Natural killer cell treated with Interleukin-12 subunit alpha and Interleukin-12 subunit beta and Interleukin-15 and Interleukin-18, amount 100 ng/mL, for 72 hours (primary cell): ENCODE data around the gene ZNF22. TPM values are rescaled to one million over a fixed set of nuclear protein-coding genes. Genes with fewer than 3 reads are reported as not detected.

Experiments
- ATAC-seq, 2 donors: fragments of 150-1000 bp; cut with Tn5 transposase in 1 of 2; sonication (Bioruptor Pico), chemical (Tn5 transposase) in 1 of 2; 2 replicates each; pipeline ENCODE4 v1.10.0; 2021
- DNase-seq: peaks from one replicate; pipeline ENCODE4 v3.0.0; 2022; ENCODE audit warnings: low spot score
- H3K27ac Mint-ChIP-seq, 2 donors: 1 replicate in 1 of 2; 2 replicates in 1 of 2; pipeline ENCODE4 v1.8.0; 2022; ENCODE audit warnings: mixed read lengths in 2 of 2, mild to moderate bottlenecking in 1 of 2, moderate library complexity in 1 of 2
- H3K27me3 Mint-ChIP-seq, 2 donors: 1 replicate in 1 of 2; 2 replicates in 1 of 2; pipeline ENCODE4 v1.8.0; 2022; ENCODE audit warnings: mixed read lengths in 2 of 2
- H3K36me3 Mint-ChIP-seq: one replicate; pipeline ENCODE4 v1.8.0; 2022; ENCODE audit warnings: mixed read lengths
- H3K4me1 Mint-ChIP-seq, 2 donors: 1 replicate in 1 of 2; 2 replicates in 1 of 2; pipeline ENCODE4 v1.8.0; 2022; ENCODE audit warnings: low read depth in 2 of 2, mixed read lengths in 2 of 2, mild to moderate bottlenecking in 1 of 2
- H3K4me3 Mint-ChIP-seq: one replicate; pipeline ENCODE4 v1.8.0; 2022; ENCODE audit warnings: mixed read lengths
- H3K9me3 Mint-ChIP-seq: 2 replicates; pipeline ENCODE4 v1.8.0; 2022; ENCODE audit warnings: mixed read lengths
- total RNA-seq, 2 donors: library from RNA; stranded (reverse); gene quantifications; one replicate each; pipeline ENCODE4 v1.2.3, GENCODE V29; 2022

The ZNF22 gene
- total RNA-seq, 2 donors from 2014 or later: 22.7 to 29.0 TPM

DNA sequence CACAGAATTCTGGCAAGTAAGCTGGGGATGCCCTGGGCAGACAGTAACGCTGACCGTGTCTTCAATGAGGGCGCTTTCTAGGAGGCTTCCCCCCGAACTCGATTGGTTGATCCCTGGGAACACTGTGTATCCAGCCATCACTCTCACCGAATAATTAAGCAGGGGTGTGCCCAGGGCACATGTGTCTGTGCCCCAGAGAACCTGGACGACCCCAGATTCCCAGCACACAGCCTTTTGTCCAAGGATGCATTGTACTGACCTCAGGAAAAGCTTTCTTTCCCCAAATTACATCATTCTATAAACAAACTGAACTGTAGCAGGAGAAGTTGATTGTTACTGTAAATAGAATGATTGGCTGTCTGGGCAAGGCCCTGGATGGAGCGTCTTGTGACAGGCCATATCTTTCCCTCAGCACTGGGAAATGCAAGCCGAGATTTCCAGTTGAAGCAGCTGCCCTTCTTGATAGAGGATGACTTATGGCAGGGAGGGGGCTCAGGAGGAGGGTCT is 15.5 kb upstream of the ZNF22 start:
- no peak for DNase-seq
- ATAC-seq: no peak
- H3K27ac Mint-ChIP-seq: no peak overlapping the region
- no peaks in the 10 kb centered on the region for H3K36me3 Mint-ChIP-seq
- H3K4me1 Mint-ChIP-seq: peaks cover 0 to 8% of the 10 kb centered on the region in 2 donors
- no peak overlapping the region for H3K4me3 Mint-ChIP-seq
- no peaks in the 10 kb centered on the region for H3K27me3 Mint-ChIP-seq
- no peaks in the 10 kb centered on the region for H3K9me3 Mint-ChIP-seq

DNA sequence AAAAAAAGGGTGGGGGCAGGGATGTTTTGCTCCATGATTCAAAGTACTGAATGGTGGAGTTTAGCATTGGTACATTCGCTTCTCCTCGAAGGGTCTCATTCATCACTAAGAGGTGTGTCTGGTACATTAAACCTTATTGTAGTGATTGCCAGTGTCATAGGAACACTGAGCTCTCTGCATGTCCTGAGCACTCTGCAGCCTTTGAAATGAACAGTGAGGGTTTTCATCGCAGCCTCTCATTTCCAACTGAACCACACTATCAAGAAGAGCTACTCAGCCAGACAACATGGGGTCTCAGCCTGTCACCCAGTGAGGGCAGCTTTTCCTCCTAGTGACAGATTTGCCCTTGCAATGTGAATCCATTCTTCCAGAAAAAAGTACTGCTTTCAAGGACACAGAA is 14.5 kb upstream of the ZNF22 start:
- H3K36me3 Mint-ChIP-seq: no peaks in the 10 kb centered on the region
- H3K9me3 Mint-ChIP-seq: no peaks in the 10 kb centered on the region
- H3K4me1 Mint-ChIP-seq: peaks cover 0 to 5% of the 10 kb centered on the region in 2 donors
- no peak for DNase-seq
- no peak overlapping the region for H3K27ac Mint-ChIP-seq
- H3K4me3 Mint-ChIP-seq: no peak overlapping the region
- no peak for ATAC-seq
- H3K27me3 Mint-ChIP-seq: no peaks in the 10 kb centered on the region

DNA sequence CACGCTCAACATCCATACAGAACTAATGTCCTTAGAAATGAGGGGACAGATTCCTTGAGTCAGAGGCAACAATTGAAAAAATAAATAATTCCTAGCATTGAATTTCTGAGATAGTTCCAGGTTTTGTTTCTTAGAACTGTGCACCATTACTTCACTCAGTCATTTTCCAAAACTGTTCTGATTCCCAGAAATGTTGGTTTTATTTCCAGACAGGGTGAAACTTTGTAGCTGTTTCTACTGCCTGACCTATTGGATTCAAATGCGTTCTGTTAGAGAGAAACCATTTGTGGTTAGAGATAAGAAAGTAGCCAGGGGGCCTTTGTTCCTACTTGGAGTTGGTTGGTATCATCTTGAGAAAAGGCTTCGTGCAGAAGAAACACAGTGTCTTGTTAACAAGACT is 14.1 kb upstream of the ZNF22 start:
- Mint-ChIP-seq H3K36me3 (no peaks in the 10 kb centered on the region), H3K9me3 (no peaks in the 10 kb centered on the region)

DNA sequence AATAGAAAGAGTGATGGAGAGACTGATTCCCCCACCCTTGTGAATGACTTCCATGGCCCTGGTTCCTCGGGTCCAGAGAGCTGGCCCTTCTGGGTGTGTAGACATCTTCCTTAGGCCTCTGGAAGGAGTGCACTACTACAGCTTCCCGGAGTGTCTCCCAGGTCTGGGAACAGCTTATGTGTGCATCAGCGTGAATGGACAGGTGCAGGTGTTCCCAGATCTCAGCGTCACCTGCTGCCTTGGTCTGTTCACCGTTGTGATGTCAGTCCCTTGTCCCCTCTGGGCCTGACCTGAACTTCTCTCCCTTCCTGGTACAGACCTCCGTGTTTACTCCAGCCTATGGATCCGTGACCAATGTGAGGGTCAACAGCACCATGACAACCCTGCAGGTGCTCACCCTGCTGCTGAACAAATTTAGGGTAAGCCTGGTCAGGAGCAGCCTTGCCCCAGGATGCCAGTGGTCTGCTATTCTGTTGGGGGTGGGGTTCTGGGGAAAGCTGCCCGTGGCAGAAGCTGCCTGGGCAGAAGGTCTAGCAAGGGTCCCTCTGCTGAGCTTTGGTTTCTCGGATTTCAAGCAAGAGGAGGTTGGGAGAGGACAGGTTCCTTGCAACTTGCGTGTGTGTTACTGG is 11.7 kb upstream of the ZNF22 start:
- H3K4me3 Mint-ChIP-seq: no peak overlapping the region
- DNase-seq (no peak), ATAC-seq (no peak)
- no peaks in the 10 kb centered on the region for H3K27me3 Mint-ChIP-seq
- no peaks in the 10 kb centered on the region for H3K36me3 Mint-ChIP-seq
- H3K27ac Mint-ChIP-seq: no peak overlapping the region
- H3K4me1 Mint-ChIP-seq: peaks cover 0 to 2% of the 10 kb centered on the region in 2 donors
- no peaks in the 10 kb centered on the region for H3K9me3 Mint-ChIP-seq

More for the DNA sequence above, 14.1 kb upstream of the ZNF22 start:
- Mint-ChIP-seq H3K4me3 (no peak overlapping the region), H3K27ac (no peak overlapping the region), H3K27me3 (no peaks in the 10 kb centered on the region), H3K4me1 (peaks cover 0 to 2% of the 10 kb centered on the region in 2 donors)
- no peak for DNase-seq
- no peak for ATAC-seq

DNA sequence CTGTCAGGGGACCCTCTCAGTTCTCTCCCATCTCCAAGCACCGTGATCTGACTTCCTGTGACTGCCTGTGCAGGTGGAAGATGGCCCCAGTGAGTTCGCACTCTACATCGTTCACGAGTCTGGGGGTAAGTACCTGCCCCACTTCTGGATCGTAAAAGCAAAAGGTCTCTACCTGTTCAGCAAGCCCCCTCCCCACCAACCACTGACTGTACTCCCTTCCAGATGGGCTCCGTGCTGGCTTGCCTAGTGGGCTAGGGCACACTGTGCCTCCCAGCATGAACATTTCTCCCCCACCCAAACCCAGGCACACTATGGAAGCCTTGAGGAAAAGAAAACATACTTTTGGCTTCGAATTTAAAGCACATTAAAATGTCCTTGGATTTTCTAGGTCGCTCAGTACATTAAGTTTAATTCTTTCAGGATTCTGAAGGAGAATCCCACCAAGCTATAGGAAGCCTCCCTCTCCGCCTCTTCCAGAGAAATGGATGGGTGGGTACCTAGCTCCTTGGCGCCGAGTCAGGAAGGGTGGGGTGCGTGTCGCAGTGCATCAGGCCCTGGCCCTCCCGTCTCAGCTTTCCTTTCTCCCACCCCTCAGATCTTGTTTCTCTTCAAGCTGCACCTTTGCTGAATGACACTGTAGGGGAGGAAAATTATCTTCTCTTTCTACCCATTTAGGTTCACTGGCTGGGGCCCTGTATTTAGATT is 11.0 kb upstream of the ZNF22 start:
- Mint-ChIP-seq H3K27me3 (no peaks in the 10 kb centered on the region), H3K36me3 (no peaks in the 10 kb centered on the region), H3K4me1 (peaks cover 0 to 5% of the 10 kb centered on the region in 2 donors), H3K9me3 (no peaks in the 10 kb centered on the region), H3K4me3 (no peak overlapping the region), H3K27ac (peak overlapping the region in 1 of 2 donors; percentile 34)
- no peak for ATAC-seq
- DNase-seq: no peak

DNA sequence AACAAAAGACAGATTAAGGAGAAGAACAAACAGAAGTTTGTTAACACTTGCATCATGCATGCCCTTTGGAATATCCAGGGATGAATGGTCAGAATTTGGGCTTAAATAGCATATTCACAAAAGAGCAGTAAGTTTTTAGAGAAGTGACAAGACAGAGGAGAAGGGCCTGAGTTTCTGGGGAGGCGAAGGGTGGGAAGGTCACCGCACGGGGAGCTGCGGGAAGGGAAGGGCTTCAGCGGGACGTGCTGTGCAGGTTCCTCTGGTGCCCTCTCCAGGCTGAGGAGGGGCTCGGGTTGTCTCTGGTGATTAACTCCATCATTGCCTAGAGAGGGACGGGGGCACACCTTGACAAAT is 10.4 kb upstream of the ZNF22 start:
- Mint-ChIP-seq H3K27ac (peak overlapping the region in 1 of 2 donors; percentile 34), H3K4me1 (peaks cover 5 to 11% of the 10 kb centered on the region in 2 donors), H3K36me3 (no peaks in the 10 kb centered on the region), H3K4me3 (no peak overlapping the region), H3K9me3 (no peaks in the 10 kb centered on the region), H3K27me3 (no peaks in the 10 kb centered on the region)
- ATAC-seq (no peak), DNase-seq (no peak)

DNA sequence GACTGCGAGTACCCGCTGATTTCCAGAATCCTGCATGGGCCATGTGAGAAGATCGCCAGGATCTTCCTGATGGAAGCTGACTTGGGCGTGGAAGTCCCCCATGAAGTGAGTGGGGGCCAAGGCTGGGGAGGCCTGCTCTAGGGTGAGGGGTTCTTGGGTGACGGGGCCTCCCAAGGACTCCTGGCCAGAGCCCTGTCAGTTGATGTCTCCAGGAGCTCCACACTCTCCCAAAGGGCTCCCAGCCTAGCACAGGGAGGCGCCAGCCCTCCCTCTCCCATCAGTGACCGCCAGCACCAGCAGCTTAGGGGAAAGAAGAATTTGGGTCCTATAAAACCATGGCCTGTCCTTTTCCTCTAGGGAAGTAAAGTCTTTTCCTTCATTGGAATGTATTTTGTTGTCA is 9.8 kb upstream of the ZNF22 start:
- Mint-ChIP-seq H3K36me3 (no peaks in the 10 kb centered on the region), H3K4me1 (peaks cover 12 to 17% of the 10 kb centered on the region in 2 donors), H3K27me3 (no peaks in the 10 kb centered on the region), H3K27ac (no peak overlapping the region), H3K9me3 (no peaks in the 10 kb centered on the region), H3K4me3 (no peak overlapping the region)
- no peak for ATAC-seq
- no peak for DNase-seq

DNA sequence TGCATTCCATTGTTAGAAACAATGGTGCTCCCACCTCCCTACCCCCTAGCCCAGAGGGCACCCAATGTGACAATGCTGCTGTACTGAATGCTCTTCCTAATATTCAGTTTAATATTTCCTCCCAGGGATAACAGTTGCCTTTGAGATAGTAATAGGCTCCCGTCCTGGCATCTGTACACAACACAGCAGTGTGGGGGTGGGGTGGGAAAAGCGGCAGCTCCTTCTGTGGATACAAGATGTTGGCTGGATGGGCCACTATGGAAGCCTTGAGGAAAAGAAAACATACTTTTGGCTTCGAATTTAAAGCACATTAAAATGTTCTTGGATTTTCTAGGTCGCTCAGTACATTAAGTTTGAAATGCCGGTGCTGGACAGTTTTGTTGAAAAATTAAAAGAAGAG is 9.2 kb upstream of the ZNF22 start:
- H3K9me3 Mint-ChIP-seq: no peaks in the 10 kb centered on the region
- H3K27ac Mint-ChIP-seq: no peak overlapping the region
- H3K4me1 Mint-ChIP-seq: peaks cover 13 to 17% of the 10 kb centered on the region in 2 donors
- no peak for ATAC-seq
- no peaks in the 10 kb centered on the region for H3K36me3 Mint-ChIP-seq
- H3K4me3 Mint-ChIP-seq: no peak overlapping the region
- no peak for DNase-seq
- no peaks in the 10 kb centered on the region for H3K27me3 Mint-ChIP-seq

DNA sequence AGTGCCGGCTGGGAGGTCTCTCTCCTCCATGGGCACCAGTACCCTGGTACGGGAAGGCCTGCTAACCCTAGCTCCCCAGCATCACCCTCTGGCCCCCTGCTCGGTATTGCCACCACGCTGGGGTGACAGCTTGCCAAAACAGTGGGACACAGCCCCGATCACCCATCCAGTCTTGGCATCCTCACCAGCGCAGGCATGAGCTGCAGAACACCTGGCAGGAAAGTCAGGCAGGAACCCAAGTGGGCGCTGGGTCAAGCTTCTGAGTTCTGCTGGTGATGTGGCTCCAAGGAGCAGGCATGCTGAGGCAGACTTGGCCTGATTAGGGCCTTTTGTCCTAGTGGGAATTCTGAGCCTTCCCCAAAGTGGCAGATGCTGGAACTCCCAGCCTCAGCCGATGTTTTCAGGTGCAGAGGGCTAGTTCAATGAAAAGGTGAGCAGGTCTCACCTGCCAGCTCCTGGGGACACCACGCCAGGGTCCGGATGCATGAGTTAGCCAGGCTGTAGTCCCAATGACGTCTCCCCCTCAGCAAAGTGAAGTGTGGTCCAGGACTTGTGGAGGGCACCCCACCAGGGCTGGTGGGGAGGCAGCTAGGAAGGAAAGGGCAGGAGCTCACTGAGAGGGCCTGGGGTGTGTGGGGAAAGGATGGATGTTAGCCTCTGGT is 8.5 kb upstream of the ZNF22 start:
- Mint-ChIP-seq H3K36me3 (no peaks in the 10 kb centered on the region), H3K9me3 (no peaks in the 10 kb centered on the region), H3K27ac (no peak overlapping the region), H3K27me3 (no peaks in the 10 kb centered on the region), H3K4me3 (no peak overlapping the region), H3K4me1 (peaks cover 13 to 17% of the 10 kb centered on the region in 2 donors)
- DNase-seq: no peak
- no peak for ATAC-seq

DNA sequence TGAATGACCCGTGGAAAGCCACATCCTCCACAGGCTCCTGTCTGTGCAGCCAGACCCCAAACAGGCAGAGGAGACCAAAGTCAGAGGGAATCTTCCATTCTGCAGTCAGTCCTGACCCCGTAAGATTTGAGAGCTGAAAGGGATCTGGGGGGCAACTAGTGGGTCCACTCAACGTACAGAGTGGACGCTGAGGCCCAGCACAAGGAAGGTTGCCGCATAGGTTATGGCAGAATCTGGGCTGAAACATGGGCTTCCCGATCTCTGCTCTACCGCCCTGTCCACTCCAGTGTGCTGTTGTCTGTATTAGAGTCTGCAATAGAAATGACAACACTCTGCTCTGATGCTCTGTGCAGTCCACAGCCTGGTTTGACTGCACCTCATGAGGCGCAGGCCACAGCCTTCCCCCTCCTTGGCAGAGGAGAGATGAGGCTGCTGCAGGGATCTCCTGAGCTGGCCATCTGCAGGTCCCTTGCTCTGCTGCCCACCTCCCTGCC is 7.9 kb upstream of the ZNF22 start:
- Mint-ChIP-seq H3K4me1 (peaks cover 13 to 18% of the 10 kb centered on the region in 2 donors), H3K36me3 (no peaks in the 10 kb centered on the region), H3K27me3 (no peaks in the 10 kb centered on the region), H3K27ac (no peak overlapping the region), H3K4me3 (no peak overlapping the region), H3K9me3 (no peaks in the 10 kb centered on the region)
- no peak for ATAC-seq
- DNase-seq: no peak

DNA sequence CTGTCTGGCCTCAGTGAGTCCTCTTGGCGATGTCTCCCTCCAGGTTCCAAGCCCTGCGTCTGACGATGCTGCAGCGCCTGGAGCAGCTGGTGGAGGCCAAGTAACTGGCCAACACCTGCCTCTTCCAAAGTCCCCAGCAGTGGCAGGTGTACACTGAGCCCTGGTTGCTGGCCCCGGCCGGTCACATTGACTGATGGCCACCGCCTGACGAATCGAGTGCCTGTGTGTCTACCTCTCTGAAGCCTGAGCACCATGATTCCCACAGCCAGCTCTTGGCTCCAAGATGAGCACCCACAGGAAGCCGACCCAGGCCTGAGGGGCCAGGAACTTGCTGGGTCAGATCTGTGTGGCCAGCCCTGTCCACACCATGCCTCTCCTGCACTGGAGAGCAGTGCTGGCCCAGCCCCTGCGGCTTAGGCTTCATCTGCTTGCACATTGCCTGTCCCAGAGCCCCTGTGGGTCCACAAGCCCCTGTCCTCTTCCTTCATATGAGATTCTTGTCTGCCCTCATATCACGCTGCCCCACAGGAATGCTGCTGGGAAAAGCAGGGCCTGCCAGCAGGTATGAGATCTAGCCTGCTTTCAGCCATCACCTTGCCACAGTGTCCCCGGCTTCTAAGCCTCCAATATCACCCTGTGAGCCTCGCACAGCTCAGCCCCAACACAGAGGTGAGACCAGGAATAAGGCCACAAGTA is 7.3 kb upstream of the ZNF22 start:
- no peak overlapping the region for H3K4me3 Mint-ChIP-seq
- H3K4me1 Mint-ChIP-seq: peaks cover 13 to 19% of the 10 kb centered on the region in 2 donors
- no peak overlapping the region for H3K27ac Mint-ChIP-seq
- DNase-seq (no peak), ATAC-seq (no peak)
- no peaks in the 10 kb centered on the region for H3K27me3 Mint-ChIP-seq
- no peaks in the 10 kb centered on the region for H3K9me3 Mint-ChIP-seq
- no peaks in the 10 kb centered on the region for H3K36me3 Mint-ChIP-seq

DNA sequence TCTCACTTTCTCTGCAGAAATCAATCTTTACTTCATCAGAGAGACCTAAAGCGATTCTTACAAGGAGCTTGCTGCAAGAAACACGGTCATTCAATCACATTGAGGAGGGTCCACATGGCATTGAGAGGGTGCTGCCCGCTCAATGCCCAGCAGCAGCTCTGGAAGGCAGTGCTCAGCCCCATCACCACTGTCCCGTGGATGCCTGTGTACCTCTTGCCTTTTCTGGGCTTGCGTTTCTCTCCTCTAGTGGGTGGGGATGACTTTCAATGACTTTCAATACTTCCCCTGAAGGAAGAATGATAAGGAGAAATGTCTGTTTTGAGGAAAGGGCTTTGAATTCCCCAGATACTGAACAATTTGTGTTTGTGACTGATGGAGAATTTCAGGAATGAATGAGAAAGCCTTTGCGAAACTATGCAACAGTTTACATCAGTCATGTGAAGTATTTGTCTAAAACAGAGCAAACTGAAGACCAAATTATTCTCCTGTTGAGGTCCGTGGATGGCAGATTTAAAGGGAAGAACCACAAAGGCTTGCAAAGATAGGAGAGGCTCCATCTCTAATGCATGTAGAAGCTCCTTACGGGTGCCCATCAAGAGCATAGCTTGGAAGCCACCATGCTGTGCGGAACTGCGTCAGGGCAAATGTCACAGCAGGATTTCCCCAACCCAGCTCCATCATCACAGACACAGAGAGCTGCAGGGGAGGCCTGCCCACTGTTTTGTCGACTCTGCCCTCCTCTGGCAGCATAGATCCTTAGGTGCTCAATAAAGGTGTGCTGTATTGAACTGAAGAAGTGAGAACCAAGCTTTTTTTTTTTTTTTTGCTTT is 6.6 kb upstream of the ZNF22 start:
- Mint-ChIP-seq H3K4me3 (no peak overlapping the region), H3K27me3 (no peaks in the 10 kb centered on the region), H3K4me1 (peaks cover 13 to 19% of the 10 kb centered on the region in 2 donors), H3K27ac (peak overlapping the region in 1 of 2 donors; percentile 53), H3K9me3 (no peaks in the 10 kb centered on the region), H3K36me3 (no peaks in the 10 kb centered on the region)
- DNase-seq (no peak), ATAC-seq (no peak)
